Ovary (tissue), 3 donors: Measurements from ENCODE around the gene TNS3.

Experiments used
- EP300 ChIP-seq: sonication (generic); formaldehyde crosslinking; IDR thresholded peaks from one replicate; pipeline ENCODE4 v1.6.1; 2017; ENCODE audit warnings: antibody characterized with exemption
- POLR2A ChIP-seq: fragments of 450-650 bp; IDR thresholded peaks from one replicate; pipeline ENCODE4 v1.6.1; 2017; ENCODE audit warnings: antibody characterized with exemption, mild to moderate bottlenecking, moderate library complexity
- TF ChIP-seq, protein P1 (sequence below), 3 donors: fragments of 450-650 bp in 2 of 3; fragments of 200-600 bp in 1 of 3; IDR thresholded peaks; one replicate each; pipeline versions ENCODE4 v1.5.1 to v1.8.0; 2016 to 2022; ENCODE audit warnings: antibody characterized with exemption in 3 of 3, mild to moderate bottlenecking in 1 of 3
- donor health status: DM: no; HTN: no; CAD: no.

DNA sequence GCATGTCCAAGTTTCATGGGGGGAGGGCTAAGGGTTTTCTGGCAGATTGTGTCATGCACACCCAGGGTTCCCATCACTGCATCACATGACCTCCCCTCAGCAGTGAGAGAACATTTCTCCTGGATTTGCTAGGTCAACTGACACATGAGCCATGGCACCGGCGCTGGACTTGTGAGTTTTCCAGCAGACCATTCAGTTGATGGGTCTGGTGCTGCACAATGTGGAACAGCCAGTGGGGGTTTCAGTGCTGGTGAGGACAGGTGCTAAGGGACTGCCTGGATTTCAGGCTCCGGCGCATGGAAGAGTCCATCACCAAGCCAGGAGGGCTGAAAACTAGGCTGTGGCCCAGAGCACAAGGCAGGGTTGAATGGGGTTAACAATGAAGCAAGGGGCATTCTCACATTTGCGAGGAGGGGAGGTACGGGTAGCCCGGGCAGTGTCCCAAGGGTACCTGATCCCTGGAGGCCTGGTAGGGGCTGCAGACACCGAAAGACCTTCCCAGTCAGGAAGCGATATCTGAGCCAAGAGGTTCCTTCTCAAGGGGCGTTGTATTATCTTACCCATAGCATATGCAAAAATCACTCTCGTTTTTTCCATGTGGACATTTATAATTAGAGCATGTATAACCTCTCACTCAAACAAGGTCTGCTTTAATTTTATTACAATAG is 203.0 kb downstream of the TNS3 start:
- TF ChIP-seq POLR2A (no peak), EP300 (no peak)
- TF ChIP-seq, protein P1, sequence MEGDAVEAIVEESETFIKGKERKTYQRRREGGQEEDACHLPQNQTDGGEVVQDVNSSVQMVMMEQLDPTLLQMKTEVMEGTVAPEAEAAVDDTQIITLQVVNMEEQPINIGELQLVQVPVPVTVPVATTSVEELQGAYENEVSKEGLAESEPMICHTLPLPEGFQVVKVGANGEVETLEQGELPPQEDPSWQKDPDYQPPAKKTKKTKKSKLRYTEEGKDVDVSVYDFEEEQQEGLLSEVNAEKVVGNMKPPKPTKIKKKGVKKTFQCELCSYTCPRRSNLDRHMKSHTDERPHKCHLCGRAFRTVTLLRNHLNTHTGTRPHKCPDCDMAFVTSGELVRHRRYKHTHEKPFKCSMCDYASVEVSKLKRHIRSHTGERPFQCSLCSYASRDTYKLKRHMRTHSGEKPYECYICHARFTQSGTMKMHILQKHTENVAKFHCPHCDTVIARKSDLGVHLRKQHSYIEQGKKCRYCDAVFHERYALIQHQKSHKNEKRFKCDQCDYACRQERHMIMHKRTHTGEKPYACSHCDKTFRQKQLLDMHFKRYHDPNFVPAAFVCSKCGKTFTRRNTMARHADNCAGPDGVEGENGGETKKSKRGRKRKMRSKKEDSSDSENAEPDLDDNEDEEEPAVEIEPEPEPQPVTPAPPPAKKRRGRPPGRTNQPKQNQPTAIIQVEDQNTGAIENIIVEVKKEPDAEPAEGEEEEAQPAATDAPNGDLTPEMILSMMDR (IDR thresholded peaks at IDR 0.05) = no peak
